ENCODE measurements around the gene PBX3. TPM values are rescaled to one million over a fixed set of nuclear protein-coding genes. Genes with fewer than 3 reads are reported as not detected.

The PBX3 gene
- total RNA-seq, 4 donors from 2014 or later = 5.1 to 360 (median 44.1) TPM

DNA sequence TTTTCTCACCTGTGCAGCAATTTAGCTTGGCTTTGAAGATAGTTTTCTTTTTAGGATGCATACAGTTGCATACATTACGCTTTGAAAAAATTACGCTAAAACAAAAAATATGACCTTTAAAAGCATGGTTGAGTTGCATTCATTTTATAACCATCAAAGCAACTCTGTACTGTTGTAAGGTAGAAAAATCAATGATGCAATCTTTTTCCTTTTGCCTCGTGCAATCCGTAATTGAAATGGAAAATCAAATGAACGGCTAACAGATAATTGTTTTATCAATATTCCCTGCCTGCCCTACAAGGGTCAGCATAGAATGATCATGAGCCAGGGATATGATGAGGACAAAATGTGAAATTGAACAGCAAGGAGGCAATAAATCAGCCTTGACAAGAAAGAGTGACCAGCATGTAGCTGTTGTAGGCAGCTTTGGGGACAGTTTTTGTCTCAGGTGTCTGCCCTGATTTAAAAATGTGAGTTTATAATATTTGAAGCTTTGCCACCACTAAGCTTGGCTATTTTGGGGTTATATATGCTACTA lies 98.2 kb downstream of the PBX3 start:
- no peak overlapping the region for H3K27ac ChIP-seq
- no peak for TF ChIP-seq POLR2A (IDR thresholded peaks at IDR 0.05)
- TF ChIP-seq, protein P1, sequence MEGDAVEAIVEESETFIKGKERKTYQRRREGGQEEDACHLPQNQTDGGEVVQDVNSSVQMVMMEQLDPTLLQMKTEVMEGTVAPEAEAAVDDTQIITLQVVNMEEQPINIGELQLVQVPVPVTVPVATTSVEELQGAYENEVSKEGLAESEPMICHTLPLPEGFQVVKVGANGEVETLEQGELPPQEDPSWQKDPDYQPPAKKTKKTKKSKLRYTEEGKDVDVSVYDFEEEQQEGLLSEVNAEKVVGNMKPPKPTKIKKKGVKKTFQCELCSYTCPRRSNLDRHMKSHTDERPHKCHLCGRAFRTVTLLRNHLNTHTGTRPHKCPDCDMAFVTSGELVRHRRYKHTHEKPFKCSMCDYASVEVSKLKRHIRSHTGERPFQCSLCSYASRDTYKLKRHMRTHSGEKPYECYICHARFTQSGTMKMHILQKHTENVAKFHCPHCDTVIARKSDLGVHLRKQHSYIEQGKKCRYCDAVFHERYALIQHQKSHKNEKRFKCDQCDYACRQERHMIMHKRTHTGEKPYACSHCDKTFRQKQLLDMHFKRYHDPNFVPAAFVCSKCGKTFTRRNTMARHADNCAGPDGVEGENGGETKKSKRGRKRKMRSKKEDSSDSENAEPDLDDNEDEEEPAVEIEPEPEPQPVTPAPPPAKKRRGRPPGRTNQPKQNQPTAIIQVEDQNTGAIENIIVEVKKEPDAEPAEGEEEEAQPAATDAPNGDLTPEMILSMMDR (IDR thresholded peaks at IDR 0.05) = no peak
- no peak overlapping the region for H3K4me3 ChIP-seq
- no peak for DNase-seq
- no peaks in the 10 kb centered on the region for H3K36me3 ChIP-seq
- no peaks in the 10 kb centered on the region for H3K27me3 ChIP-seq
- H3K9me3 ChIP-seq = no peaks in the 10 kb centered on the region
- no peaks in the 10 kb centered on the region for H3K4me1 ChIP-seq
- intact Hi-C loops (cut with DNase I; ENCODE audit: low total_unique reads) = no loop called here

DNA sequence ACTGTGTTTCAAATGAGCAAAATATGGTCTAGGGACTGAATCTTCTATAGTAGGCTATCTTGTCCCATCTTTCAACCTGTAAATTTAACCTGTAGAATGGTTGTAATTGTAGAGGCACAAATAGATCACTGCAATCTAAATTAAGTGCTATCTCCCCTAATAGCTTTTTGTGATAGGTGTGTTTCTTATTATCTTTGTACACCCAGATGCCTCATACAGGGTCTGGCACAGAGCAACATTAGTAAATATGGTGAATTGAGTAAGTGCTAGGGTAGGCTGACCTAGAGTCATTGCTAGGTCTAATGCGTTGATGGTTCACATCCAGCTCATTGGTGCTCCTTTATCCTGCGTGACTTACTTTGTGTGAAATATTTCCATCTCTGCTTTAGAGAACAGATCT lies 100.6 kb downstream of the PBX3 start:
- intact Hi-C loops (cut with DNase I; ENCODE audit: low total_unique reads) = no loop called here
- DNase-seq = no peak
- Histone ChIP-seq H3K4me1 (no peaks in the 10 kb centered on the region), H3K4me3 (no peak overlapping the region), H3K9me3 (no peaks in the 10 kb centered on the region), H3K27me3 (no peaks in the 10 kb centered on the region), H3K36me3 (no peaks in the 10 kb centered on the region), H3K27ac (no peak overlapping the region)
- TF ChIP-seq POLR2A (IDR thresholded peaks at IDR 0.05) = no peak
- TF ChIP-seq, protein P1 (IDR thresholded peaks at IDR 0.05) = no peak

DNA sequence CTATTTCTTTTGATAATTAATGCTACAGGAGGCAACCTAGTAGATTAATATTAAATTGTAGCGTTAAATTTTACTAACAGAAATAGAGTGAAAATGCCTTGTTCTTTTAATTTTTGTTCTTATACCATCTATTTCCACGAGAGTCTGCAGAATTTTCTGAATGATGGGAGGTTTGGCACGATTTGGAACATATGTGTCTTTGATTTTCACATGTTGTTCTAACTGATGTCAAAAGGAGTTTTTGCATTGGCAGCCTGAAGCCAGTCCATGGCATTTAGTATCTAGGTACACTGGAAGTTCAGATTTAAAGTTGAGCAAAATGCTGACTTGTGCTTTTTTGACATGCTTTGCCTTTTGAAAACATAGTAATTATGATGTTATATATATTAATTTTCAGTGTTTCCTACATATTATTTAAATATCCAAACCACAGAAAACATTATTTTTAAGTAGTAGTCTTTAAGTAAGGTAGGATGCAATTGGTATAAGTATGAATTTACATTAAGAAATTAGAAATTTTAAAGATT lies 103.0 kb downstream of the PBX3 start:
- TF ChIP-seq POLR2A (IDR thresholded peaks at IDR 0.05) = no peak
- TF ChIP-seq, protein P1 (IDR thresholded peaks at IDR 0.05) = no peak
- no peak for DNase-seq
- Histone ChIP-seq H3K36me3 (no peaks in the 10 kb centered on the region), H3K4me1 (no peaks in the 10 kb centered on the region), H3K27me3 (no peaks in the 10 kb centered on the region), H3K27ac (no peak overlapping the region), H3K4me3 (no peak overlapping the region), H3K9me3 (no peaks in the 10 kb centered on the region)
- intact Hi-C loops (cut with DNase I; ENCODE audit: low total_unique reads) = no loop called here

DNA sequence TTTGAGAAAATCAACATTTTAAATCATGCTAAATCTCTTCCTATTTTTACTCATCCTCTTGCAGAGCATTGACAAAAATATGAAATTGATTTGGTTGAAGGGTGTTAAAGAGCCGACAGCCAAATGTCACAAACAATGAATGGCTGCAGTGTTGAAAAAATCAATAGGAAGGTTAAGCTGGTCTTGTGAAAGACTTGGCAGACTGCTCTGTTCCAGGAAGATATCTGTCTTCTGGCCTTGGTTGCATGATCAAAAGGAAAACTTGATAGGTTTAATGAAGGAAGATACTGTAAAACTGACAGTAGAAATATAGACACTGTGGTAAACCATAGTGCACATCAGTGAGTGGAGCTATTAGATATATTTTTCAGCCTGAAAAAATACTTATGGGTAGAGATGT lies 103.6 kb downstream of the PBX3 start:
- Histone ChIP-seq H3K4me1 (no peaks in the 10 kb centered on the region), H3K27ac (no peak overlapping the region), H3K4me3 (no peak overlapping the region), H3K27me3 (no peaks in the 10 kb centered on the region), H3K9me3 (no peaks in the 10 kb centered on the region), H3K36me3 (no peaks in the 10 kb centered on the region)
- TF ChIP-seq, protein P1 (IDR thresholded peaks at IDR 0.05) = no peak
- no peak for TF ChIP-seq POLR2A (IDR thresholded peaks at IDR 0.05)
- no peak for DNase-seq
- intact Hi-C loops (cut with DNase I; ENCODE audit: low total_unique reads) = no loop called here

DNA sequence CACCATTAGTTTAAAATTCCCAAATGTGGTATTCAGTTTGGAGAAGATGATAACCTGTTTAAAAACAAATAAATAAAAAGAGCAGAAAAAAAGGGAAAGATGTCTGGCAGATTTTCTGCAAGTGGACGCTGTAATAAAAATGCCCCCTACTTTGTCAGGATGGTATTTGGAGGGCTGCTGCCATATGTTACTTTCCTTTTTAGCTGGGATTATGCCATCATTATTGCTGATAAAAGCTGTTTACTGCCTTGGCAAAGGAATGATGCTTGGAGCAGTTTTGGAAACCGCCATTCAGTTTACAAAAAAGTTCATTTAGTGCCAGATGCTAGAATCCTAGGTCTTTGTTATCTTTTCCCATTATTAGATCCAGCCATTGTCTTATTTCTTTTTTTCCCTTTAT lies 104.8 kb downstream of the PBX3 start:
- no peak overlapping the region for H3K27ac ChIP-seq
- intact Hi-C loops (cut with DNase I; ENCODE audit: low total_unique reads) = no loop called here
- no peaks in the 10 kb centered on the region for H3K27me3 ChIP-seq
- TF ChIP-seq, protein P1 (IDR thresholded peaks at IDR 0.05) = no peak
- TF ChIP-seq POLR2A (IDR thresholded peaks at IDR 0.05) = no peak
- no peaks in the 10 kb centered on the region for H3K4me1 ChIP-seq
- H3K4me3 ChIP-seq = no peak overlapping the region
- no peaks in the 10 kb centered on the region for H3K9me3 ChIP-seq
- no peaks in the 10 kb centered on the region for H3K36me3 ChIP-seq
- no peak for DNase-seq
